T follicular helper cell (primary cell): ENCODE results near the gene C20orf144.
"Not testable (repeated sequence)": the region's sequence is repeated elsewhere in the genome, so short reads cannot be mapped to it uniquely, and the experiment has no call there.

Source experiments
- DNase-seq: peaks from one replicate; pipeline ENCODE4 v3.0.0-alpha.2; 2020; ENCODE audit warnings: low read depth
- total RNA-seq, 2 experiments: gene quantifications; one replicate each; lab custom pipeline; 2026; lab: John Stamatoyannopoulos, UW

The C20orf144 gene
- total RNA-seq: 0.06 to 0.13 reads per million in 2 experiments

GRCh38 chr20:33662172-33662571 lies at the start of gene C20orf144:
TSS of gene C20orf144 (plus strand) at chr20:33662327. CDS start at chr20:33662346, 19 bp downstream.
- no peak for DNase-seq

GRCh38 chr20:33621717-33622400 lies 40.3 kb upstream of the C20orf144 start:
- DNase-seq: no peak

- no peak for DNase-seq
Measured at GRCh38 chr20:33622705-33623365, 39.3 kb upstream of the C20orf144 start.

GRCh38 chr20:33624399-33624798 lies 37.7 kb upstream of the C20orf144 start:
- no peak for DNase-seq

GRCh38 chr20:33626190-33626589 lies 35.9 kb upstream of the C20orf144 start:
- DNase-seq: no peak

GRCh38 chr20:33627577-33628216 lies 34.4 kb upstream of the C20orf144 start:
- no peak for DNase-seq

GRCh38 chr20:33629533-33629932 lies 32.6 kb upstream of the C20orf144 start:
- no peak for DNase-seq

- DNase-seq: no peak
Measured at GRCh38 chr20:33629979-33630378, 32.1 kb upstream of the C20orf144 start.

- no peak for DNase-seq
Measured at GRCh38 chr20:33630507-33630906, 31.6 kb upstream of the C20orf144 start.

- not testable (repeated sequence) for DNase-seq
Measured at GRCh38 chr20:33631910-33632309, 30.2 kb upstream of the C20orf144 start.

- DNase-seq: no peak
Measured at GRCh38 chr20:33635341-33635740, 26.8 kb upstream of the C20orf144 start.

- no peak for DNase-seq
Measured at GRCh38 chr20:33636776-33637175, 25.4 kb upstream of the C20orf144 start.

- no peak for DNase-seq
Measured at GRCh38 chr20:33640287-33640686, 21.8 kb upstream of the C20orf144 start.

- DNase-seq: no peak
Measured at GRCh38 chr20:33644313-33645071, 17.6 kb upstream of the C20orf144 start.

GRCh38 chr20:33645072-33645358 lies 17.1 kb upstream of the C20orf144 start:
- DNase-seq: no peak

GRCh38 chr20:33645396-33645795 lies 16.7 kb upstream of the C20orf144 start:
- DNase-seq: no peak

GRCh38 chr20:33646191-33646590 lies 15.9 kb upstream of the C20orf144 start:
- DNase-seq: no peak

GRCh38 chr20:33646959-33647602 lies 15.0 kb upstream of the C20orf144 start:
- DNase-seq: not testable (repeated sequence)

- no peak for DNase-seq
Measured at GRCh38 chr20:33647603-33648395, 14.3 kb upstream of the C20orf144 start.

GRCh38 chr20:33648396-33649004 lies 13.6 kb upstream of the C20orf144 start:
- DNase-seq: no peak
